OCI-LY7 (cell line): ENCODE data around the gene L3MBTL3. TPM values are rescaled to one million over a fixed set of nuclear protein-coding genes. Genes with fewer than 3 reads are reported as not detected.

Experiments used
- BruUV-seq: library from RNA; stranded (reverse); fragments of 400-500 nt; replicated peaks from 2 replicates; lab custom pipeline; 2021; lab: Mats Ljungman, UMichigan
- CTCF ChIA-PET: fragments of 300-600 bp; sonication (Branson Sonifier 250); formaldehyde crosslinking; loops from one replicate; lab custom pipeline; 2022; ENCODE audit warnings: antibody characterized with exemption; ENCODE audit not compliant: unreplicated experiment; lab: Charles Lee
- POLR2A ChIA-PET: fragments of 300-600 bp; sonication (Branson Sonifier 250); formaldehyde crosslinking; loops from one replicate; lab custom pipeline; 2022; ENCODE audit warnings: antibody characterized with exemption; lab: Charles Lee
- DNase-seq: peaks from one replicate; pipeline ENCODE4 v3.0.0-alpha.2; 2015; ENCODE audit warnings: low spot score
- H2AFZ ChIP-seq: fragments of 200-600 bp; sonication (generic), shearing (Covaris generic); 2 replicates; pipeline ENCODE4 v1.6.1; 2014; ENCODE audit warnings: mild to moderate bottlenecking, antibody characterized with exemption, low read length, moderate library complexity
- H3K27ac ChIP-seq: fragments of 200-600 bp; sonication (generic); 2 replicates; pipeline ENCODE4 v1.5.1; 2014; ENCODE audit warnings: mixed run types, low read depth, mild to moderate bottlenecking, moderate library complexity, low read length, inconsistent platforms; ENCODE audit not compliant: poor library complexity, severe bottlenecking
- H3K36me3 ChIP-seq: fragments of 200-600 bp; sonication (generic); 2 replicates; pipeline ENCODE4 v1.6.1; 2014; ENCODE audit warnings: mild to moderate bottlenecking, antibody characterized with exemption, low read length, moderate library complexity, mixed read lengths; ENCODE audit not compliant: insufficient read depth
- H3K4me1 ChIP-seq: fragments of 200-600 bp; sonication (generic); 2 replicates; pipeline ENCODE4 v1.5.1; 2014; ENCODE audit warnings: mild to moderate bottlenecking, low read length; ENCODE audit not compliant: insufficient read depth, poor library complexity, severe bottlenecking
- H3K4me2 ChIP-seq: fragments of 200-600 bp; sonication (generic); 2 replicates; pipeline ENCODE4 v1.6.1; 2014; ENCODE audit warnings: mild to moderate bottlenecking, low read length
- H3K4me3 ChIP-seq: fragments of 200-600 bp; sonication (generic); 2 replicates; pipeline ENCODE4 v1.5.1; 2014; ENCODE audit warnings: mild to moderate bottlenecking, low read depth, low read length; ENCODE audit not compliant: poor library complexity, severe bottlenecking
- H3K79me2 ChIP-seq: fragments of 200-600 bp; sonication (generic); 2 replicates; pipeline ENCODE4 v1.6.1; 2016; ENCODE audit warnings: low read depth, mild to moderate bottlenecking, low read length, moderate library complexity, mixed read lengths; ENCODE audit not compliant: insufficient read depth
- H3K9me2 ChIP-seq: fragments of 200-600 bp; sonication (generic); 2 replicates; pipeline ENCODE4 v1.6.1; 2016; ENCODE audit warnings: mild to moderate bottlenecking, low read length, mixed read lengths; ENCODE audit not compliant: insufficient read depth
- H3K9me3 ChIP-seq: fragments of 200-600 bp; sonication (generic); 2 replicates; pipeline ENCODE4 v1.6.1; 2014; ENCODE audit warnings: mild to moderate bottlenecking, mixed run types, low read length, mixed read lengths
- H4K20me1 ChIP-seq: fragments of 200-600 bp; sonication (generic); 2 replicates; pipeline ENCODE4 v1.6.1; 2014; ENCODE audit warnings: mild to moderate bottlenecking, antibody characterized with exemption, low read length, moderate library complexity, mixed read lengths; ENCODE audit not compliant: insufficient read depth
- CTCF ChIP-seq: fragments of 200-600 bp; sonication (generic); conservative IDR thresholded peaks from 2 replicates; pipeline ENCODE4 v1.5.1; 2014; ENCODE audit warnings: mild to moderate bottlenecking, antibody characterized with exemption, low read length, moderate library complexity, mixed read lengths
- EZH2phosphoT487 ChIP-seq: fragments of 200-600 bp; sonication (generic); IDR thresholded peaks from 2 replicates; pipeline ENCODE4 v1.6.1; 2018; ENCODE audit warnings: low read depth, borderline replicate concordance, mild to moderate bottlenecking, mixed run types, antibody characterized with exemption, low read length, moderate library complexity, mixed read lengths
- intact Hi-C: fragments of 100-400 bp; cut with micrococcal nuclease; formaldehyde crosslinking; loops from one replicate; pipeline ENCODE4 v1.10.0; 2022; ENCODE audit not compliant: unreplicated experiment
- total RNA-seq, 2 experiments: library from RNA; depleted of rRNA in 1 of 2; stranded (reverse); fragments of >200 nt in 1 of 2; shearing (Covaris generic) in 1 of 2; gene quantifications; 2 replicates each; pipeline ENCODE4 v1.2.3, GENCODE V29; 2014 to 2022

The L3MBTL3 gene
- total RNA-seq, 2 experiments from 2014 or later, result 7.9 to 11.0 TPM

- no peaks in the 10 kb centered on the region for H4K20me1 ChIP-seq
- CTCF ChIA-PET, result no interaction called here
- DNase-seq, result no peak
- H3K36me3 ChIP-seq, result no peaks in the 10 kb centered on the region
- TF ChIP-seq EZH2phosphoT487 (no peak), CTCF (no peak)
- H3K4me2 ChIP-seq, result no peak overlapping the region
- H3K4me3 ChIP-seq, result no peak overlapping the region
- no peak overlapping the region for H2AFZ ChIP-seq
- no peaks in the 10 kb centered on the region for H3K9me3 ChIP-seq
- H3K27ac ChIP-seq, result no peak overlapping the region
- H3K79me2 ChIP-seq, result no peaks in the 10 kb centered on the region
- H3K4me1 ChIP-seq, result no peaks in the 10 kb centered on the region
- POLR2A ChIA-PET, result interaction anchor here (0.5 to 1.0 kb wide), 2 partner anchors 10 to 288 kb away, joined by 3 to 5 read pairs; no protein-coding TSS in a partner anchor
- intact Hi-C loops, result no loop called here
- no TSS peak for BruUV-seq
- no peaks in the 10 kb centered on the region for H3K9me2 ChIP-seq
Measured at GRCh38 chr6:130008236-130008873, 10.0 kb upstream of the L3MBTL3 start.

GRCh38 chr6:130009146-130009545, 9.2 kb upstream of the L3MBTL3 start:
- DNase-seq, result no peak
- Histone ChIP-seq H2AFZ (no peak overlapping the region), H3K9me2 (no peaks in the 10 kb centered on the region), H4K20me1 (no peaks in the 10 kb centered on the region), H3K9me3 (no peaks in the 10 kb centered on the region), H3K27ac (no peak overlapping the region), H3K4me1 (no peaks in the 10 kb centered on the region), H3K4me2 (no peak overlapping the region), H3K79me2 (no peaks in the 10 kb centered on the region), H3K36me3 (no peaks in the 10 kb centered on the region), H3K4me3 (no peak overlapping the region)
- ChIA-PET POLR2A (interaction anchor here (0.5 to 1.0 kb wide), 2 partner anchors 11 to 49 kb away, joined by 3 to 4 read pairs; no protein-coding TSS in a partner anchor), CTCF (no interaction called here)
- no TSS peak for BruUV-seq
- no peak for TF ChIP-seq EZH2phosphoT487
- TF ChIP-seq CTCF, result no peak
- intact Hi-C loops, result no loop called here

DNA sequence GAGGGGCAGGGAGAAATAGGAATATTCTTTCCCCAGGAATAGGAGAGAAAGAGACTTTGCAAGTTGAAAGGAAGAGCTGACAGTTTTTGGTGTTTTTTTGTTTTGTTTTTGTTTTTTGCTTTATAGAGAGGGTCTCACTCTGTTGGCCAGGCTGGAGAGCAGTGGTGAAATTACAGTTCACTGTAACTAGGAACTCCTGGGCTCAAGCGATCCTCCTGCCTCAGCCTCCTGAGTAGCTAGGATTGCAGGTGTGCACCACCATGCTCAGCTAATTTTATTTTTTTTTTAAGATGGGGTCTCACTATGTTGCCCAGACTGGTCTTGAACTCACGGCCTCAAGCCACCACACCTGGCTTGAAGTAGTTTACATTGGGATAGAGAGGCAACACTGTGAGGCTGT, 8.0 kb upstream of the L3MBTL3 start:
- BruUV-seq, result no TSS peak
- CTCF ChIA-PET, result no interaction called here
- H4K20me1 ChIP-seq, result no peaks in the 10 kb centered on the region
- no peaks in the 10 kb centered on the region for H3K9me3 ChIP-seq
- no peak overlapping the region for H3K4me3 ChIP-seq
- H3K9me2 ChIP-seq, result no peaks in the 10 kb centered on the region
- H3K4me2 ChIP-seq, result no peak overlapping the region
- H3K79me2 ChIP-seq, result no peaks in the 10 kb centered on the region
- DNase-seq, result no peak
- no peaks in the 10 kb centered on the region for H3K4me1 ChIP-seq
- no peaks in the 10 kb centered on the region for H3K36me3 ChIP-seq
- H2AFZ ChIP-seq, result no peak overlapping the region
- POLR2A ChIA-PET, result interaction anchor here (0.6 kb wide), 1 partner anchor 8 kb away, joined by 11 read pairs; no protein-coding TSS in a partner anchor
- TF ChIP-seq CTCF (no peak), EZH2phosphoT487 (no peak)
- H3K27ac ChIP-seq, result no peak overlapping the region
- intact Hi-C loops, result no loop called here
